HG03135 (cell line): ENCODE results near the gene ROCK2.
"Not testable (repeated sequence)": the region's sequence is repeated elsewhere in the genome, so short reads cannot be mapped to it uniquely, and the experiment has no call there.

ENCODE experiments used
- ATAC-seq: cut with Tn5 transposase; IDR thresholded peaks from one replicate; pipeline ENCODE4 v1.9.1; 2021; ENCODE audit warnings: mild to moderate bottlenecking, moderate library complexity; ENCODE audit not compliant: unreplicated experiment

The ROCK2 gene

GRCh38 chr2:11196246-11196645, 148.2 kb downstream of the ROCK2 start:
- ATAC-seq: no peak

GRCh38 chr2:11187731-11188130, 156.7 kb downstream of the ROCK2 start:
- ATAC-seq: no peak

GRCh38 chr2:11187083-11187619, 157.3 kb downstream of the ROCK2 start:
- ATAC-seq: no peak

GRCh38 chr2:11186145-11186544, 158.3 kb downstream of the ROCK2 start:
- no peak for ATAC-seq

- ATAC-seq: no peak
These were observed 161.5 kb downstream of the ROCK2 start for GRCh38 chr2:11182951-11183350.

GRCh38 chr2:11180653-11181052, 163.8 kb downstream of the ROCK2 start:
- no peak for ATAC-seq

GRCh38 chr2:11179899-11180298, 164.5 kb downstream of the ROCK2 start:
- no peak for ATAC-seq

- ATAC-seq: no peak
These were observed 165.2 kb downstream of the ROCK2 start for GRCh38 chr2:11179196-11179595.

- no peak for ATAC-seq
These were observed 166.4 kb downstream of the ROCK2 start for GRCh38 chr2:11177871-11178690.

- no peak for ATAC-seq
These were observed 169.1 kb downstream of the ROCK2 start for GRCh38 chr2:11175293-11175795.

GRCh38 chr2:11174222-11174621, 170.2 kb downstream of the ROCK2 start:
- ATAC-seq: no peak

GRCh38 chr2:11169333-11169732, 175.1 kb downstream of the ROCK2 start:
- ATAC-seq: no peak

- ATAC-seq: no peak
These were observed 175.9 kb downstream of the ROCK2 start for GRCh38 chr2:11168488-11168887.

GRCh38 chr2:11166476-11166875, 178.0 kb downstream of the ROCK2 start:
- no peak for ATAC-seq

GRCh38 chr2:11165046-11165445, 179.4 kb downstream of the ROCK2 start:
- ATAC-seq: not testable (repeated sequence)

GRCh38 chr2:11163439-11164317, 180.8 kb downstream of the ROCK2 start:
- no peak for ATAC-seq

- ATAC-seq: no peak
These were observed 182.7 kb downstream of the ROCK2 start for GRCh38 chr2:11161747-11162146.

GRCh38 chr2:11160731-11161455, 183.5 kb downstream of the ROCK2 start:
- ATAC-seq: peak; percentile 61

- no peak for ATAC-seq
These were observed 184.2 kb downstream of the ROCK2 start for GRCh38 chr2:11160256-11160655.

GRCh38 chr2:11159574-11160170, 184.8 kb downstream of the ROCK2 start:
- ATAC-seq: no peak
